ENCODE measurements around the gene MTMR12.
A peak's percentile ranks its signal among the peaks of the same experiment; 100 is the strongest.

MTMR12 gene, protein sequence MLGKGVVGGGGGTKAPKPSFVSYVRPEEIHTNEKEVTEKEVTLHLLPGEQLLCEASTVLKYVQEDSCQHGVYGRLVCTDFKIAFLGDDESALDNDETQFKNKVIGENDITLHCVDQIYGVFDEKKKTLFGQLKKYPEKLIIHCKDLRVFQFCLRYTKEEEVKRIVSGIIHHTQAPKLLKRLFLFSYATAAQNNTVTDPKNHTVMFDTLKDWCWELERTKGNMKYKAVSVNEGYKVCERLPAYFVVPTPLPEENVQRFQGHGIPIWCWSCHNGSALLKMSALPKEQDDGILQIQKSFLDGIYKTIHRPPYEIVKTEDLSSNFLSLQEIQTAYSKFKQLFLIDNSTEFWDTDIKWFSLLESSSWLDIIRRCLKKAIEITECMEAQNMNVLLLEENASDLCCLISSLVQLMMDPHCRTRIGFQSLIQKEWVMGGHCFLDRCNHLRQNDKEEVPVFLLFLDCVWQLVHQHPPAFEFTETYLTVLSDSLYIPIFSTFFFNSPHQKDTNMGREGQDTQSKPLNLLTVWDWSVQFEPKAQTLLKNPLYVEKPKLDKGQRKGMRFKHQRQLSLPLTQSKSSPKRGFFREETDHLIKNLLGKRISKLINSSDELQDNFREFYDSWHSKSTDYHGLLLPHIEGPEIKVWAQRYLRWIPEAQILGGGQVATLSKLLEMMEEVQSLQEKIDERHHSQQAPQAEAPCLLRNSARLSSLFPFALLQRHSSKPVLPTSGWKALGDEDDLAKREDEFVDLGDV

DNA sequence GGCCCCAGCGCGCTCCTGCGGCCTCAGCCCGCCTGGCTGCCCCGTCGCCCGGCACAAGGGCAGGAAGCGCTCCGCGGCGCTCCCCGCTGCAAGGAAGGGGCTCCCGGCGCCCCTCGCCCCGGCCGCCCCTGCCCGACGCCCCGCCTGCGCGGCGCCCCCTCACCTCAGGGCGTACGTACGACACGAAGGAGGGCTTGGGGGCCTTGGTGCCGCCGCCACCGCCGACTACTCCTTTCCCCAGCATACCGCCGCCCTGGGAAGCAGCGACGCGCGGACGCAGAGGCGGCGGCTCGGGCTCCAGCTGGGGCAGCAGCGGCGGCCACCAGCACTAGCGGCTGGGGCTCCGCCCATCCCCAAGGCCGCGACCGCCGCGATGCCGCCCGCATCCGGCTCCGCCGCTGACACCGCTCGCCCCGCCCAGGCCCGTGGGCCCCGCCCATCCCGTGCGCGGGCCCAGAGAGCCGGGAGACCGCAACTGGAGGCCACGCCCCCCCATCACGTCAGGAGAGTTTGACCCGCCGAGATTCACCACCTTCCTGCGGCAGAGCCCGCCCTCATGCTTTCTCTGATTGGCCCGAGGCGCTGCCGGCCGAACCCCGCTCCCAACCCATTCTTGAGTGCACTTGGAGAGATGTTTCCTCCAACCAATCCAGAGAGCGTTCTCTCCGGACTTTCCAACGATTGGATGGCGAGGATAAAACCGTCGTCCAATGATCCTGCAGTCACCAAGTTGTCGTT lies at the start of gene MTMR12:
Gene MTMR12, minus strand, starts transcription at position 345 of the 738 bp plus-strand sequence. Its CDS starts 101 bp downstream, at position 244.
- DNase-seq (ENCODE audit: low spot score): peak; percentile 100

DNA sequence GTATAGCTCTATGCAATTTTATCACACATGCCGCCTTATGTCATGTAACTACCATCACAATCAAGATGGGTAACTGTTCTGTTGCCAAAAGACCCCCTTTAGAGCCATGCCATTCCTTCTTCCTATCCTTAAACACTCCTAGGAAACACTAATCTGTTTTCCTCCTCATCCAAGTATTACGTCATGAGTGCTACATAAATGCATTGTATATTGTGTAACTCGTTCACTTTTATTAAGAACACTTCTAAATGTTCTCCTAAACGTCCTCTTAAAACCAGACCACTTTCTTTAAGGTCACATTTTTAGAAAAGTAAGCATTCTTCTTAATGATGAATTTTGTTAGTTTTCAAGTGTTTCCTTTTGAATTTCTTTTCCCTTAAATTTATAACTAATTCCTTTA lies 49.8 kb upstream of the MTMR12 start:
- no peak for DNase-seq (ENCODE audit: low spot score)

- no peak for DNase-seq (ENCODE audit: low spot score)
Measured at GRCh38 chr5:32360906-32361305, 48.2 kb upstream of the MTMR12 start.

DNA sequence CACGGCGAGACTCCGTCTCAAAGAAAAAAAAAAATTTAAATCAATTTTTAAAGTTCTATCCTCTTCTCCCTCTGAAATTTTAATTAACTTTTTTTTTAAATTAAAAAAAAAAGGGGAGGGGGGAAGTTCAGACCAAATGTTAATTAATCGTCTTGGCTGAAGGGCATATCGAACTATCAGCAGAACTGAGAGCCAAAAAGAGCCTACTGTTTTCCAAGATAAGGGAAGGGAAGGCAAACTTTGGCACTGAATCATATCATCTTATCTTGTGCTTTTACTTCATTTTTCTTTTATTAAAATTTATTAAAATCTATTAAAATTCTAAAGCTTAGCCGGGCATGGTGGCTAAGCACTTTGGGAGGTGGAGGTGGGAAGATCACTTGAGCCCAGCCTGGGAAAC lies 45.9 kb upstream of the MTMR12 start:
- DNase-seq (ENCODE audit: low spot score): no peak

DNA sequence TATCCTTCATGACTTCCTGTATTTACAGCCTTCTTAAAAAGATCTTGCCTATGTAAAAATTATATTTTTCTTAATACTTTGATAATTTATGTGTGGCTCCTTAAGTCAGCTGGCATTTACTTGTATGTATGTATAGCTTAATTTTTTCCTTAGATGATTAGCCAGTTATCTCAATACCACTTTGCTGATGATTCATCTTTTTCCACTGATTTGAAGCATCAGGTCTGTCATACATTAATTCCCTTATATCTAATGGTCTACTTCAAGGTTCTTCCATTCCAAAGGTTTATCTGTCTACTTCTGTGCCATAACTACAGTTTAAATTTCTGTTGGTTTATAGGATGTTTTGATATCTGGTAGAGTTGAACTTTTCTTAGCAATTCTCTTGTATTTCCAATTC lies 44.9 kb upstream of the MTMR12 start:
- no peak for DNase-seq (ENCODE audit: low spot score)

- DNase-seq (ENCODE audit: low spot score): no peak
Measured at GRCh38 chr5:32355686-32356085, 42.9 kb upstream of the MTMR12 start.

DNA sequence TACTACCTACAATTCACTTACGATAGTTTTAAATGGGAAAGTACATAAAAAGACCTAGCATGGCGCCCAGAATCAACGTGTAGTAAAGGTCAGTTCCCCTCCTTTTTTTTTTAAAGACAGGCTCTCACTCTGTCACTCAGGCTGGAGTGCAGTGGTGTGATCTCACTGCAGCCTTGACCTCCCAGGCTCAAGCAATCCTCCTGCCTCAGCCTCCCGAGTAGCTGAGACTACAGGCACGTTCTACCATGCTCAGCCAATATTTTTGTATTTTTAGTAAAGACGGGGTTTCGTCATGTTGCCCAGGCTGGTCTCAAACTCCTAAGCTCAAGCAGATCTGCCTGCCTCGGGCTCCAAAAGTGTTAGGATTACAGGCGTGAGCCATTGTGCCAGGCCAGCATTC lies 40.7 kb upstream of the MTMR12 start:
- DNase-seq (ENCODE audit: low spot score): no peak

DNA sequence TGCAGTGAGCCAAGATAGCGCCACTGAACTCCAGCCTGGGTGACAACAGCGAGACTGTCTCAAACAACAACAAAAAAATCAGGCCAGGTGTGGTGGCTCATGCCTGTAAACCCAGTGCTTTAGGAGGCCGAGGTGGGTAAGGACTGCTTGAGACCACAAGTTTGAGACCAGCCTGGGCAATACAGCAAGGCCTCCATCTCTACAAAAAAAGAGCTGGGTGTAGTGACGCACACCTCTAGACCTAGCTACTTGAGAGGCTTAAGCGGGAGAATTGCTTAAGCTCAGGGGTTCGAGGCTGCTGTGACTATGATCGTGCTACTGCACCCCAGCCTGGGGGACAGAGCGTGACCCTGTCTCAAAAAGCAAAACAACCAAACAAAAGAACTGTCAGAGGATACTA lies 39.9 kb upstream of the MTMR12 start:
- no peak for DNase-seq (ENCODE audit: low spot score)

- no peak for DNase-seq (ENCODE audit: low spot score)
Measured at GRCh38 chr5:32346869-32347268, 34.1 kb upstream of the MTMR12 start.

DNA sequence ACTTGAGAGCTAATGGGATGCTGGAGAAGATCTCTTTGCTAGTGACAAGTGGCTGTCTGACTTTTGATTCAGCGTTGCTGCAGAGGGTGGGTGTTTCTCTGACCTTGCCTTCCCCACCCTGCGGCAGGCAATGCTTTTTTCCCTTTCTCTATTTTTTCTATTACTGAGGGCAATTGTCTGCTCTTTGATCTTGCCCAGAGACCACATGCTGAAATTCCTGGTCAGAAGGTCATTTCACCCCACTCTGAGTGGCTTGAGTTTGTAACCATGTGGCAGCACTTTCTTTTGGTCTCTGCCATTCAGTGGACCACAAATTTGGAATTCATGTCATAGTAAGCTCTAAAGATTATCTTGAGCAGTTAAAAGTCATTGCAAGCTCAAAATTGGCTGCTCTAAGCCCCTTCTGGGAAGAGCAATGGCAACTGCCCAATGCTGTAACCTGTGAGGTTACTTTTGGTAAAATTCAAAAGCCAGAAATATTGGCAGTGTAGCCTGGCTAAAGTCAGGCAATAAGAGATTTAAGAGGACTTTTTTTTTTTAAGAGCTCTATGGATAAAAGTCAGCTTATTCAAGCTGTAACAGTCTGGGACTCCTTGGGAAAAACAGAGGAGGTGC lies 30.4 kb upstream of the MTMR12 start:
- no peak for DNase-seq (ENCODE audit: low spot score)

DNA sequence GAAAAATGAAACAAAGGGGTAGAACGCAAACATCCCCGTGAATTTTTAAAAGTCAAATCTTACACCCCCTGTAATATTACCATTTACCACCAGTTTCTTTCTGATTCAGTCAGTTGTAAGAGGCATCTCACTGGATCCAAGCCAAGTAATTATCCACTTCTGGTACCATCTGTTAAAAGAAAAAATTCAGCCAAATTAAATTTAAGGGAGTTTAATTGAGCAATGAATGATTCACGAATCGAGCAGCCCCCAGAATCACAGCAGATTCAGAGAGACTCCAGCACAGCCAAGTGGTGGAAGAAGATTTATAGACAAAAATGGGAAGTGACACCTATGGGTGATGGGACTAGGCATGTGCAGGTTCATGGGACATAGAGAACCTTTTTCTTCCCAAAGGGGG lies 29.9 kb upstream of the MTMR12 start:
- DNase-seq (ENCODE audit: low spot score): no peak

DNA sequence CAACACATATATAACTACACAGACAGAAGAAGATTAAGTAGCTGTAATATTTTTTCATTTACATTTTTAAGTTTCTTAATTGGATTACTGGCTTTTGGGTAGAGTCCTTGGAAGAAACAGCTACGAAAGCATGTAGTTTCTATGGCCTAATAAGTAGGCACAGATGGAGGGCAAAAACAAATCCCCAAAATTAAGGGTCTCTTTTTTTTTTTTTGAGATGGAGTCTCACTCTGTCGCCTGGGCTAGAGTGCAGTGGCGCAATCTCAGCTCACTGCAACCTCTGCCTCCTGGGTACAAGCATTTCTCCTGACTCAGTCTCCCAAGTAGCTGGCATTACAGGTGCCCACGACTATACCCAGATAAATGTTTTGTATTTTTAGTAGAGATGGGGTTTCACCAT lies 27.1 kb upstream of the MTMR12 start:
- no peak for DNase-seq (ENCODE audit: low spot score)

- DNase-seq (ENCODE audit: low spot score): no peak
Measured at GRCh38 chr5:32339198-32339597, 26.5 kb upstream of the MTMR12 start.

DNA sequence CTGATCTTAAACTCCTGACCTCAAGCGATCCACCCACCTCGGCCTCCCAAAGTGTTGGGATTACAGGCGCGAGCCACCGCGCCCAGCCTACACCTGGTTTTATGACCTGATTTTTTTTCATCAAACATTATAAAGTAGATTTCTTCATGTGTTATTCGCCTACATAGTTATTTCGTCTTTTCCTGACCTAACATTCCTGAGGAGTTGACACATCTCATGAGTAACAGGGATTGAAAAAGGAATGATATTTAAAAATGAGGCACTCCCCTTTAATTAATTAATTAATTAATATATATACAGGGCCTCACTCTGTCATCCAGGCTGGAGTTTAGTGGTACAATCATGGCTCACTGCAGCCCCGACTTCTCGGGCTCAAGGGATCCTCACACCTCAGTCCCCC lies 20.2 kb upstream of the MTMR12 start:
- no peak for DNase-seq (ENCODE audit: low spot score)

DNA sequence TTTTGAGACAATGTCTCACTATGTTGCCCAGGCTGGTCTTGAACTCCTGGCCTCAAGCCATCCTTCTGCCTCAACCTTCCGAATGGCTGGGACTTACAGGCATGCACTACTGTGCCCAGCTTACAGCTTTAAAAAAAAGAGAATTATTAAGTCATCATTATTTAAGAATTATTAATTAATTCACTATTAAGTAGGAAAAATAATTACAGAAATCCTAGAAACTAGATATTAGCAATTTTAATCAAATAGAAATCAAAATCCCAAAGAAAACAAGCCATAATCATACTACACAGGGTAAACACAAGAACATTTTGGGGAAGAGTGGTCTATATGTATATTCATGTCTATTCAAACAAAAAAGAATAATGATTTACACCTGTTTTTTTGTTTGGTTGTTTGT lies 19.6 kb upstream of the MTMR12 start:
- DNase-seq (ENCODE audit: low spot score): no peak

DNA sequence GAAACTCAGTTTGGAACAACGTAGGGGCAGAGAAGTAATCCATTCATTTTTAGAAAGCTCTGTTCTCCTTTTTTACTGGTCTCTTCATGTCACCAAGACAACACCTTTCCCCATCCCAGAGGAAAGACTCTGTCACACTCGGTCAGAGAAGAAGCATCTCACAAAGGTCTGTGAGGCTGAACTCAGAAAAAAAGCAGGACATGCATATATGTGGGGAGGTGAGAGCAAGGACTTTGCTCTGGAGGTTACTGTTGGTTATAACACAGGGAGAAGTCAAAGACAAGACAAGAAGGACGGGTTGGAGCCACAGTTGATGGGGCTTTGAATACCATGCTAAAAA lies 19.2 kb upstream of the MTMR12 start:
- DNase-seq (ENCODE audit: low spot score): no peak

DNA sequence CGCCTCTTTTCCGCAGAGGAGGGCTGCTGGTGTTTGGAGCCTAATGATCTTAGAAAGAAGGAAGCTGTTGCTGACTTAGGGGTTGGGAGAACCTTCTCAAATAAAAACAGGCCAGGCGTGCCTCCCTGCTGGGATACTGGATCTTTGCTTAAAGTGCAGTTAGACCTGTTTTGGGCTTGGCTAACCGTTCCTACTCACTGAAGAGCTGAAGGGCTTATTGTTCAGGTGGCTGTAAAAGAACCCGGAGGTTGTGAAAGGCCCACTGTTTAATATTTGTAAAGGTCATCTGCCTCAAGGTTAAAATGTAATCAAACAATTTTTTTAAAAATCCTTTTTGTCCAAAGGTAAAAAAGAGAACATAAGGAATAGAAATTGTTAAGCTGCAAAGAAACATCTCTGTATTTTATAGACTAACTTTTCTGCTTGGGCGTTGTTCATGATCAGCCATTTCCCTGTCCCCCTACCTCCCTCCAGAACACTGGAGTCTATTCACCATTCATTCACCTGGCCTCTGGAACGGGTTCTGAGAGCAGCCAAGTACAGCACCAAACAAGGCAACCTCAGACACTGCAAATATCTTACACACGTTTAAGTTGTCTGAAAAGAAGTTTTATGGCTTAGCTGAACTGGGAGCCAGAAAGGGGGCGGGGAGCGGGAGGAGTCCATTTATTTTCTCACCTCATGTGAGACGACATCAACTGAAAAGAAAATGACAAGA lies 18.6 kb upstream of the MTMR12 start:
- DNase-seq (ENCODE audit: low spot score): no peak

- DNase-seq (ENCODE audit: low spot score): no peak
Measured at GRCh38 chr5:32330126-32330971, 17.6 kb upstream of the MTMR12 start.

DNA sequence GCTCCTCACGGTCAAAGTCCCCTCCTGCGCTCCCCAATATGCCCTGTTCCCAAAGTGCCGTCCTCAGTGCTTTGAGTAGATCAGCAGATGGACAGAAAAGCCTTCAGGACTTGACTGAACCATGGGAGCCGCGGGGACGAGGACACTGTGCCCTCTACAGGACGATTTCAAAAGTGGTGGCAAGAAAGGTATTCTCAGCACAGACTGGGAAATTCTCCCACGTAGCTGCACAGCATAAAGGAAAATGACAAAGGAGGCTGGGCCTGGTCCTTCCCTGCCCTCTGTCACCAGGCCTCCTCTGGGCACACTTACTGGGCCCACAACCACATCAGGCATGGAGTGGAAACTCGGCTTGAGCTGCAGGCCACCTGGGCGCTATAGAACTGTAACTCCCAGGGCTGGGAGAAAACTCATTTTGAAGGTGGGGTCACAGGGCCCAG lies 16.7 kb upstream of the MTMR12 start:
- DNase-seq (ENCODE audit: low spot score): peak; percentile 48

- no peak for DNase-seq (ENCODE audit: low spot score)
Measured at GRCh38 chr5:32326216-32326772, 13.6 kb upstream of the MTMR12 start.

Measured in CD4-positive, alpha-beta T cell treated with Interleukin-6 at 100 ng/mL for 8 hours (primary cell).